Measurements from ENCODE around the gene NHEJ1. TPM values are rescaled to one million over a fixed set of nuclear protein-coding genes. Genes with fewer than 3 reads are reported as not detected.

Gene NHEJ1
- total and polyA plus RNA-seq, 9 donors = 11.4 to 18.5 (median 14.1) TPM

GRCh38 chr2:219089330-219089729 lies 71.3 kb downstream of the NHEJ1 start:
- Histone ChIP-seq H3K4me1 (ENCODE audit: control insufficient read depth, insufficient read depth, low read length) (peaks cover 5% of the 10 kb centered on the region), H3K36me3 (ENCODE audit: control insufficient read depth, insufficient read depth, low read length) (no peaks in the 10 kb centered on the region)
- no CpG with 5 or more reads among the region's 4 CpGs for WGBS (ENCODE audit: insufficient coverage)

GRCh38 chr2:219087848-219088247 lies 72.8 kb downstream of the NHEJ1 start:
- no peaks in the 10 kb centered on the region for H3K27me3 ChIP-seq (ENCODE audit: control insufficient read depth, insufficient read depth, low read length)
- no peak for DNase-seq
- WGBS (ENCODE audit: insufficient coverage) = no CpG with 5 or more reads among the region's 1 CpG
- no peaks in the 10 kb centered on the region for H3K36me3 ChIP-seq (ENCODE audit: control insufficient read depth, insufficient read depth, low read length)
- H3K4me1 ChIP-seq (ENCODE audit: control insufficient read depth, insufficient read depth, low read length) = peaks cover 5% of the 10 kb centered on the region
- no peaks in the 10 kb centered on the region for H3K9me3 ChIP-seq (replicated peaks; ENCODE audit: control insufficient read depth, low read depth, low read length)
- no peak overlapping the region for H3K27ac ChIP-seq (ENCODE audit: low read length)
- no peak overlapping the region for H3K4me3 ChIP-seq (ENCODE audit: low read length)

More at GRCh38 chr2:219089330-219089729, 71.3 kb downstream of the NHEJ1 start:
- no peak overlapping the region for H3K4me3 ChIP-seq (ENCODE audit: low read length)
- DNase-seq = no peak
- H3K27me3 ChIP-seq (ENCODE audit: control insufficient read depth, insufficient read depth, low read length) = no peaks in the 10 kb centered on the region
- no peak overlapping the region for H3K27ac ChIP-seq (ENCODE audit: low read length)
- H3K9me3 ChIP-seq (replicated peaks; ENCODE audit: control insufficient read depth, low read depth, low read length) = no peaks in the 10 kb centered on the region

- H3K27me3 ChIP-seq (ENCODE audit: control insufficient read depth, insufficient read depth, low read length) = no peaks in the 10 kb centered on the region
- peak; percentile 26 for DNase-seq
Measured at GRCh38 chr2:219087361-219087760, 73.3 kb downstream of the NHEJ1 start.

GRCh38 chr2:219086196-219086595 lies 74.4 kb downstream of the NHEJ1 start:
- no peak overlapping the region for H3K27ac ChIP-seq (ENCODE audit: low read length)
- H3K27me3 ChIP-seq (ENCODE audit: control insufficient read depth, insufficient read depth, low read length) = no peaks in the 10 kb centered on the region
- no peak for DNase-seq

More at GRCh38 chr2:219087361-219087760, 73.3 kb downstream of the NHEJ1 start:
- H3K9me3 ChIP-seq (replicated peaks; ENCODE audit: control insufficient read depth, low read depth, low read length) = no peaks in the 10 kb centered on the region
- no peak overlapping the region for H3K27ac ChIP-seq (ENCODE audit: low read length)
- peaks cover 8% of the 10 kb centered on the region for H3K4me1 ChIP-seq (ENCODE audit: control insufficient read depth, insufficient read depth, low read length)
- 40% methylated on average over 1 of the region's 5 CpGs for WGBS (ENCODE audit: insufficient coverage)
- no peaks in the 10 kb centered on the region for H3K36me3 ChIP-seq (ENCODE audit: control insufficient read depth, insufficient read depth, low read length)
- no peak overlapping the region for H3K4me3 ChIP-seq (ENCODE audit: low read length)

GRCh38 chr2:219084791-219085190 lies 75.8 kb downstream of the NHEJ1 start:
- no peaks in the 10 kb centered on the region for H3K36me3 ChIP-seq (ENCODE audit: control insufficient read depth, insufficient read depth, low read length)
- H3K4me3 ChIP-seq (ENCODE audit: low read length) = no peak overlapping the region
- no peaks in the 10 kb centered on the region for H3K27me3 ChIP-seq (ENCODE audit: control insufficient read depth, insufficient read depth, low read length)
- H3K4me1 ChIP-seq (ENCODE audit: control insufficient read depth, insufficient read depth, low read length) = peaks cover 9% of the 10 kb centered on the region
- H3K27ac ChIP-seq (ENCODE audit: low read length) = no peak overlapping the region
- no peaks in the 10 kb centered on the region for H3K9me3 ChIP-seq (replicated peaks; ENCODE audit: control insufficient read depth, low read depth, low read length)
- DNase-seq = no peak

More at GRCh38 chr2:219086196-219086595, 74.4 kb downstream of the NHEJ1 start:
- no peaks in the 10 kb centered on the region for H3K9me3 ChIP-seq (replicated peaks; ENCODE audit: control insufficient read depth, low read depth, low read length)
- peaks cover 9% of the 10 kb centered on the region for H3K4me1 ChIP-seq (ENCODE audit: control insufficient read depth, insufficient read depth, low read length)
- H3K36me3 ChIP-seq (ENCODE audit: control insufficient read depth, insufficient read depth, low read length) = no peaks in the 10 kb centered on the region
- H3K4me3 ChIP-seq (ENCODE audit: low read length) = no peak overlapping the region

- Histone ChIP-seq H3K36me3 (ENCODE audit: control insufficient read depth, insufficient read depth, low read length) (peaks cover 3% of the 10 kb centered on the region), H3K4me1 (ENCODE audit: control insufficient read depth, insufficient read depth, low read length) (peaks cover 9% of the 10 kb centered on the region), H3K9me3 (replicated peaks; ENCODE audit: control insufficient read depth, low read depth, low read length) (no peaks in the 10 kb centered on the region), H3K27me3 (ENCODE audit: control insufficient read depth, insufficient read depth, low read length) (no peaks in the 10 kb centered on the region), H3K4me3 (ENCODE audit: low read length) (no peak overlapping the region), H3K27ac (ENCODE audit: low read length) (no peak overlapping the region)
- WGBS (ENCODE audit: insufficient coverage) = no CpG with 5 or more reads among the region's 5 CpGs
- no peak for DNase-seq
Measured at GRCh38 chr2:219082332-219082958, 78.2 kb downstream of the NHEJ1 start.

GRCh38 chr2:219081701-219082331 lies 78.8 kb downstream of the NHEJ1 start:
- DNase-seq = peak; percentile 22
- H3K4me3 ChIP-seq (ENCODE audit: low read length) = no peak overlapping the region
- peaks cover 4% of the 10 kb centered on the region for H3K4me1 ChIP-seq (ENCODE audit: control insufficient read depth, insufficient read depth, low read length)

GRCh38 chr2:219081096-219081495 lies 79.5 kb downstream of the NHEJ1 start:
- Histone ChIP-seq H3K36me3 (ENCODE audit: control insufficient read depth, insufficient read depth, low read length) (peaks cover 16% of the 10 kb centered on the region), H3K4me3 (ENCODE audit: low read length) (no peak overlapping the region), H3K4me1 (ENCODE audit: control insufficient read depth, insufficient read depth, low read length) (peaks cover 3% of the 10 kb centered on the region), H3K9me3 (replicated peaks; ENCODE audit: control insufficient read depth, low read depth, low read length) (no peaks in the 10 kb centered on the region), H3K27me3 (ENCODE audit: control insufficient read depth, insufficient read depth, low read length) (no peaks in the 10 kb centered on the region), H3K27ac (ENCODE audit: low read length) (no peak overlapping the region)
- WGBS (ENCODE audit: insufficient coverage) = 62% methylated on average over 4 of the region's 7 CpGs
- DNase-seq = no peak

More at GRCh38 chr2:219081701-219082331, 78.8 kb downstream of the NHEJ1 start:
- no peaks in the 10 kb centered on the region for H3K9me3 ChIP-seq (replicated peaks; ENCODE audit: control insufficient read depth, low read depth, low read length)
- H3K36me3 ChIP-seq (ENCODE audit: control insufficient read depth, insufficient read depth, low read length) = peaks cover 10% of the 10 kb centered on the region
- no peaks in the 10 kb centered on the region for H3K27me3 ChIP-seq (ENCODE audit: control insufficient read depth, insufficient read depth, low read length)
- H3K27ac ChIP-seq (ENCODE audit: low read length) = no peak overlapping the region

GRCh38 chr2:219079417-219079816 lies 81.2 kb downstream of the NHEJ1 start:
- no peaks in the 10 kb centered on the region for H3K27me3 ChIP-seq (ENCODE audit: control insufficient read depth, insufficient read depth, low read length)
- H3K27ac ChIP-seq (ENCODE audit: low read length) = no peak overlapping the region
- peaks cover 3% of the 10 kb centered on the region for H3K4me1 ChIP-seq (ENCODE audit: control insufficient read depth, insufficient read depth, low read length)
- H3K36me3 ChIP-seq (ENCODE audit: control insufficient read depth, insufficient read depth, low read length) = peaks cover 24% of the 10 kb centered on the region
- H3K9me3 ChIP-seq (replicated peaks; ENCODE audit: control insufficient read depth, low read depth, low read length) = no peaks in the 10 kb centered on the region
- no CpG with 5 or more reads among the region's 2 CpGs for WGBS (ENCODE audit: insufficient coverage)
- DNase-seq = no peak
- no peak overlapping the region for H3K4me3 ChIP-seq (ENCODE audit: low read length)

GRCh38 chr2:219078951-219079350 lies 81.7 kb downstream of the NHEJ1 start:
- H3K27me3 ChIP-seq (ENCODE audit: control insufficient read depth, insufficient read depth, low read length) = no peaks in the 10 kb centered on the region
- no peak for DNase-seq
- no peak overlapping the region for H3K27ac ChIP-seq (ENCODE audit: low read length)
- no peak overlapping the region for H3K4me3 ChIP-seq (ENCODE audit: low read length)
- peaks cover 3% of the 10 kb centered on the region for H3K4me1 ChIP-seq (ENCODE audit: control insufficient read depth, insufficient read depth, low read length)
- WGBS (ENCODE audit: insufficient coverage) = 96% methylated on average over 3 of the region's 4 CpGs
- H3K9me3 ChIP-seq (replicated peaks; ENCODE audit: control insufficient read depth, low read depth, low read length) = no peaks in the 10 kb centered on the region
- H3K36me3 ChIP-seq (ENCODE audit: control insufficient read depth, insufficient read depth, low read length) = peaks cover 24% of the 10 kb centered on the region
